NCI-H2081 (cell line): Measurements from ENCODE around the gene SPATA9.

Experiments used
- DNase-seq, 2 experiments: peaks; one replicate each; lab custom pipeline; 2025; lab: John Stamatoyannopoulos, UW

SPATA9 gene

DNA sequence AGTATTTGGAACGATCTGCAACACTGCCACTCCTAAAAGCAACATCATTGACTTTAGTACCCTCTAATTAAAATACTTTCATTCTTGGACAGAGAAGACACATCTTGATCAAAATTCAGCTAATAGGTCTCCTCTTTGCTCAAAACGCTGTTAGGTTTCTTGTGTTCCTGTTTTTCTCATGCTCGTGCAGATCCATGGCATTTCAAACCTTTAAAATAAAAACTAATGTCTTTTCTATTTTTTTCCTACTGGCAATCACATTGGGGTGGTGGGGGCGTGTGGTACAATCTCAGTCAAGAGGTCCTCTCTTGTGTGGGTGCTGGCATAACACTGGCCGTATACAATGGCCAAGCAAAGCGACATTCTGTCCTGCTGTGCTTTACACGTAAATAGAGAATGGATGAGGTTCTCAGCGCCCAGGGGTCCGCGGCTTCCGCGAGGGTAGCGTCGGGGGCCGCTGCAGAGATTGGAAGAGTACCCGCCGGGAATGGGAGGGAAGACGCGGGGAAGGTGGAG lies 63.2 kb downstream of the SPATA9 start:
- no peak for DNase-seq

DNA sequence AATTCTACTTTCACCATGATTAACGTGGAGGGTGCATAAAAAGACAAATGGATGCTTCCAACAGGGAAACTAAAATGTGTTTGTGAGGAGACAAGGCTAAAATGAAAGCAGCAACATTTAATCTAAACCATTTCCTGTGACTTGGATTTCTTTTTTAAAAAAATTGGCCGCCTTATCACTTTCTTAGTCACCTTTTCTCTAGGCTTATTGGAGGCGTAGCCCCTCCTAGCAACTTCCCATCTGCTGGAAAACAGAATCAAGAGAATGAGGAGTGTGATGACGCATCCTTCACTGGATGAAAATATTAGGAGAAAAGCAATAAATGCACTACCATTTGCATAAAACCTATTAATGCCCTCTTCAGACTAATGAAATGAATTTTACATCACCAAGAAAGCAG lies 63.7 kb downstream of the SPATA9 start:
- no peak for DNase-seq

DNA sequence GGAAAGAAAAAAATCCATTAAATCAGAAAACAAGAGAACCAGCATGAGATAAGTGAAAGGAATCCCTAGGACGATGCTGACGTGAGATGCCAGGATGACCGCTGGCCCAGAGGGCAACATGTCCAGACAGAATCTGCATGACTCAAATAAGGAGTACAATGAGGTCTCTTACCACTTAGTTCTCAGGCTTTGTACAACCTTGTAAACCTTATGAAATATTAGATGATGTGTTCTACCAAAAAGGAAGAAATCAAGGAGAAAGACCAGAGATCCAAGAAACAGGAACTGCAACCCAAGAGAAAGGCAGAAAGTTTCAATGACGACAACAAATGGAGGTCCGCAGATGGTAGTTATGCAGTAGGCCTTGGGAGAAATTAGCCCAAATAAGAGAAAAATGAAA lies 65.7 kb downstream of the SPATA9 start:
- DNase-seq = no peak

DNA sequence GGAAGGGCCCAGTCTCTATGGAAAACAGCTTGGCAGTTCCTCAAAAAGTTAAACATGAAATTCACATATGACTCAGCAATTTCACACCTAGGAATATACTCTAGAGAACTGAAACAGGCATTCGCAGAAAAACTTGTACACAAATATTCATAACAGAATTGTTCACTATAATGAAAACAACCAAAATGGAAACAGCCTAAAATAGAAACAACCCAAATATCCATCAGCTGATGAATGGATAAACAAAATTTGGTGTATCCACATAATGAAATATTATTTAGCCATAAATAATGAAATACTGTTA lies 67.7 kb downstream of the SPATA9 start:
- no peak for DNase-seq

DNA sequence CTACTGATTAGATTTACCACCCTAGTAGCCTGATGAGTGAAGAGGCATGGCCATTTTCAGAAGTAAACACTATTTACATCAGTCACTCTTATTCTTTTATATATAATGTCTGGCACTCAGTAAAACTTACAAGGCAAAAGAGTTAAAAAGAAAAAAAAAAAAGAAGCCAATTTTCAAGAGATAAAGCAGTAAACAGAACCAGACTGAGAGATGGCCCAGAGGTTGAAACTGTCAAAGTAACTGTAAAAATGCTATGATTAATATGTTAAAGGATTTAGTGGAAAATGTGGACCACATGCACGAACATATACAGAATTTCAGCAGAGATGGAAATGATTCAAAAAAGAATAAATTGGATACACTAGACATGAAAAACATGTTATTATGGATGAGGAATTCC lies 69.3 kb downstream of the SPATA9 start:
- DNase-seq = no peak

DNA sequence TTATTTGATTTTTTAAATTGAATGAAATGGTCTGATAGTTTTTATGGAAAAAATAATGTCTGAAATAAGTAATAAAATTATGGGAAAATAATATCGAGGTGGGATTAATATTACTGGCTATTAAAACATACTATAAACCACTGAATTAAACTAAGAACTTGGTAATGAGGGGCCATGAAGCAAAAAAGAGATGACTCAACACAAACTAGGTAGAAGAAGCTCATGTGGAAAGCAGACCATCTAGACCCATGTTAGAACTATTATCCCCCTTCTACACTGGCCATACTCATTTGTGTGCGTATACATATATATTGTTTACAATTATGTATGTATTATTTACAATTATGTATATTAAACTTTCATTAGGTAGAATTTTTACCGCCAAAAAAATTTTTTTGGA lies 71.4 kb downstream of the SPATA9 start:
- no peak for DNase-seq

DNA sequence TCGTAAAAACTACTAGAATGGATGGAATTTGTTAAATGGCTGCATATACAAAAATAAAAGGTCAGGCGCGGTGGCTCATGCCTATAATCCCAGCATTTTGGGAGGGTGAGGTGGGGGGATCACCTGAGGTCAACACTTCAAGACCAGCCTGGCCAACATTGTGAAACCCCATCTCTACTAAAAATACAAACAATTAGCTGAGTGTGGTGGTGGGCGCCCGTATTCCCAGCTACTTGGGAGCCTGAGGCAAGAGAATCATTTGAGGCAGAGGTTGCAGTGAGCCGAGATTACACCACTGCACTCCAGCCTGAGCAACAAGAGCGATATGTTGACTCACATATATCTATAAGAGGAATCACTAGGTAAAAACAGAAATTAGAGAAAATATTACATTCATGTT lies 72.2 kb downstream of the SPATA9 start:
- DNase-seq = no peak

DNA sequence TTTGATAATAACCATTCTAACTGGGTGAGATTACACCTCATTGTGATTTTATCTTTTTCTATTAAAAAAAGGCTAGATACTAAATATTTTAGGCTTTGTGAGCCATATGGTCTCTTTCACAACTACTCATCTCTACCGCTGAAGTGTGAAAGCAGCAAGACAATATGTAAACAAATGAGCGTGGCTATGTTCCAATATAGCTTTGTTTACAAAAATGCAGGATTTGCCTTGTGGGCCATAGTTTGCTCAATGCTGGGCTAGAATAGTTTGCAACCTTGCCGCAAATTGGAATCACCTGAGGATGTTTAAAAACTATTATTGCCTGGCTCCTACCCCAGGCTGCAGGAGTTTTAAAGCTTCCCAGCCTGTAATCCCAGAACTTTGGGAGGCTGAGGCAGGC lies 73.1 kb downstream of the SPATA9 start:
- no peak for DNase-seq
